ENCODE measurements around the gene LRRC75A. TPM values are rescaled to one million over a fixed set of nuclear protein-coding genes. Genes with fewer than 3 reads are reported as not detected.
"Not testable (repeated sequence)": the region's sequence is repeated elsewhere in the genome, so short reads cannot be mapped to it uniquely, and the experiment has no call there.

Gene LRRC75A
- total and polyA plus RNA-seq, 7 donors, result 0.20 to 0.69 (median 0.30) TPM

DNA sequence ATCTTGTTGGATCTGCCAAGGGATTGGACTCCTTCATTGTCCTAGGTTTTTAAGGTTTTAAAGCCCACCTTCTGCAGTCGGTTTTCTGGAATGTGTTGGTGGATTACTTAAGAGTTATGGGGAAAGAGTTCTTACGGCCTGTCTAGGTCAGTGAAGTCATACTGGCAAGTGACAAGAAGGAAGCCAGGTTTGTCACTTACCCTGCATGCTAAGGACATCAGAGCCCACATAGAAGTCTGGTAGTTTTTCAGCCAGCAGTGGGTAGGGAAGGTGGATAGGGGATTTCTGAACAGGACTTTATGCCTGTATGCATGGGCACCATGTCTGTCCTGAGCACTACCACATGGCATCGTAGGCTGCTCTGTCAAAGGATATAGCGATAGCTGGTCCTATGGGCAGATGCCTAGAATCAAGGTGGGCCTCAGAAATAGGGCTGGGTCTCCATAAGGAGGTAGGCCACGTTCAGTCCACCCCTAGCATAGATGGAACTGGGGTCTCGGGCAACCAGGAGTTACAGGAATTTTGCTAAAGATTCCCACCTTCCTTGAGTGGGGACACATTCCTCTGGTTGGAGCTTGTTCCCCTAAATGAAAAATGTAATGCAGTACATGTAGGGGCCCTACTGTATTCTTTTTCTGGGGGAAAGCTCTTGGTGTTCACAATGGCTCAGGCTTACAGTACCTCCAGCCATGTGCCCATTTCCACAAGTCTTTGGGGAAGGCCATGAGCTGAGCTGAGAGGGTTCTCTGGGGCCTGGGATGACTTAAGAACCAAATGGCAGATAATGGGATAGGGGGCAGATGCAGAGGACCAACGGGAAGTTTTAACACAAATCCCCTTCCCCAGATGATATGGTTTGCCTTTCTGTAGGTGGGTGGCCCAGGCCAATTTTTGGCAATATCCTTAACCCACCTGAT is 49.1 kb downstream of the LRRC75A start:
- H3K27me3 ChIP-seq (ENCODE audit: insufficient read depth in 3 of 3, low read length in 2 of 3), result no peaks in the 10 kb centered on the region
- peaks cover 0 to 78% of the 10 kb centered on the region in 2 donors for H3K36me3 ChIP-seq (ENCODE audit: insufficient read depth in 1 of 2, low read depth in 1 of 2)
- ATAC-seq (no peak), DNase-seq (no peak)
- TF ChIP-seq, protein P1, sequence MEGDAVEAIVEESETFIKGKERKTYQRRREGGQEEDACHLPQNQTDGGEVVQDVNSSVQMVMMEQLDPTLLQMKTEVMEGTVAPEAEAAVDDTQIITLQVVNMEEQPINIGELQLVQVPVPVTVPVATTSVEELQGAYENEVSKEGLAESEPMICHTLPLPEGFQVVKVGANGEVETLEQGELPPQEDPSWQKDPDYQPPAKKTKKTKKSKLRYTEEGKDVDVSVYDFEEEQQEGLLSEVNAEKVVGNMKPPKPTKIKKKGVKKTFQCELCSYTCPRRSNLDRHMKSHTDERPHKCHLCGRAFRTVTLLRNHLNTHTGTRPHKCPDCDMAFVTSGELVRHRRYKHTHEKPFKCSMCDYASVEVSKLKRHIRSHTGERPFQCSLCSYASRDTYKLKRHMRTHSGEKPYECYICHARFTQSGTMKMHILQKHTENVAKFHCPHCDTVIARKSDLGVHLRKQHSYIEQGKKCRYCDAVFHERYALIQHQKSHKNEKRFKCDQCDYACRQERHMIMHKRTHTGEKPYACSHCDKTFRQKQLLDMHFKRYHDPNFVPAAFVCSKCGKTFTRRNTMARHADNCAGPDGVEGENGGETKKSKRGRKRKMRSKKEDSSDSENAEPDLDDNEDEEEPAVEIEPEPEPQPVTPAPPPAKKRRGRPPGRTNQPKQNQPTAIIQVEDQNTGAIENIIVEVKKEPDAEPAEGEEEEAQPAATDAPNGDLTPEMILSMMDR (IDR thresholded peaks at IDR 0.05), result no peak
- H3K27ac ChIP-seq, result no peak overlapping the region
- no peaks in the 10 kb centered on the region for H3K9me3 ChIP-seq
- WGBS, 3 donors, result 66 to 71% (median 70%) methylated on average over 7 of the region's 7 CpGs
- H3K4me3 ChIP-seq, result no peak overlapping the region
- intact Hi-C loops (cut with DNase I), result no loop called here
- peaks cover 31% of the 10 kb centered on the region for H3K4me1 ChIP-seq

DNA sequence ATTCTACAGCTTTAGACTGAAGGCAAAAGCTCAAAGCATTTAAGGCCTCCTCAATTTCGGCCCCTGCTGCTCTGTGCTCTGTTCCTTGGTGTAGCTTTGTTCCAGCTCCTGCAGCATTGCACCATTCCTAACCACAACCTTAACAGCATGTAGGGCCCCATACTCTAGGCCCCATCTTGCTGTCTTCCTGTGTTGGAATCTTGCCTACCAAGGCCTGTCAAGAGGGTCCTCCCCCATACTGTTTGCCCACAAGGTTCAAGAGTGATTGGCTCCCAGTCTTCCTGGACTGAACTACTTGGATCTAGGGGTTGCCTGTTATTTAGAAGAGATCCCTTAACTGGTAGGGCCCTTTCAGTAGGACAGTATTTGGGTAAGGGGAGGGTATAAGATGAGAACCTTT is 49.9 kb downstream of the LRRC75A start:
- H3K36me3 ChIP-seq (ENCODE audit: insufficient read depth in 1 of 2, low read depth in 1 of 2), result peaks cover 0 to 71% of the 10 kb centered on the region in 2 donors
- no peak for DNase-seq
- peaks cover 31% of the 10 kb centered on the region for H3K4me1 ChIP-seq
- peak overlapping the region; percentile 96 for H3K4me3 ChIP-seq
- no peaks in the 10 kb centered on the region for H3K27me3 ChIP-seq (ENCODE audit: insufficient read depth in 3 of 3, low read length in 2 of 3)
- no peak for ATAC-seq
- intact Hi-C loops (cut with DNase I), result no loop called here
- H3K9me3 ChIP-seq, result no peaks in the 10 kb centered on the region
- TF ChIP-seq, protein P1 (IDR thresholded peaks at IDR 0.05), result no peak
- peak overlapping the region; percentile 94 for H3K27ac ChIP-seq
- WGBS, 3 donors, result 86 to 96% (median 87%) methylated on average over 1 of the region's 1 CpG

DNA sequence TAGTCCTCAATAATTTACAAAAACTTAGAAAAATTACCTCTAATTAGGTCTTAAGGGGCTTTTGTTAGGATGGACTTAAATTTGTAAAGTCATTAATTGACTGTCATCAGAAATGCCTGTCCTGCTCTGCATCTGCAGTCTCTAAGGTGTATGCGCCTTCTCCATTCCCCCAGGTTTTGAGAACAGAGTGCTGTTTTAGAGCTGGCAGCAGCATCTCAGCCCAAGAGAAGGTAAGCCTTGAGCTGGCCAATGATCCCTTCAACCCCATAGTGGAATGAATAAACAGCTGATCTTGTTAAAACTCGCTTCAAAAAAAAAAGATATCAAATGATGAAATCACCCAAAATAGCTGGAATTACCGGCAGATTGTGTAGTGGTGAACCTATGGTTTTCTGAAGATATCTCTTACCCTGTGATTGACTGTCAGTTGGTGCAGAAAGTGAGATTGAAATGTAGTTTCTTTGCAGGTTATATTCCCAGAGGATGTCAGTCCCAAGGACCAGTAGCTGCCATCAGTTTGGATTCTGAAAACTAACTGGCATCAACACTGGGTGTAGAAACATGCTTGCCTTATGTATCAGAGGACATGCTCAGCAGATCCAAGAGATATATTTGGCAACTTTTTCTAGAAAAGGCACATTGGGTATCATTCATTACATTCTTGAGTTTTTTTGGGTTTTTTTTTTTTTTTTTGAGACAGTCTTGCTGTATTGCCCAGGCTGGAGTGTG is 50.9 kb downstream of the LRRC75A start:
- H3K36me3 ChIP-seq (ENCODE audit: insufficient read depth in 1 of 2, low read depth in 1 of 2), result peaks cover 0 to 62% of the 10 kb centered on the region in 2 donors
- no peaks in the 10 kb centered on the region for H3K9me3 ChIP-seq
- ATAC-seq (no peak), DNase-seq (no peak)
- 57 to 72% (median 58%) methylated on average over 3 of the region's 3 CpGs for WGBS, 3 donors
- peak overlapping the region; percentile 94 for H3K27ac ChIP-seq
- H3K4me3 ChIP-seq, result peak overlapping the region; percentile 96
- H3K27me3 ChIP-seq (ENCODE audit: insufficient read depth in 3 of 3, low read length in 2 of 3), result no peaks in the 10 kb centered on the region
- TF ChIP-seq, protein P1 (IDR thresholded peaks at IDR 0.05), result no peak
- H3K4me1 ChIP-seq, result peaks cover 31% of the 10 kb centered on the region
- intact Hi-C loops (cut with DNase I), result no loop called here

DNA sequence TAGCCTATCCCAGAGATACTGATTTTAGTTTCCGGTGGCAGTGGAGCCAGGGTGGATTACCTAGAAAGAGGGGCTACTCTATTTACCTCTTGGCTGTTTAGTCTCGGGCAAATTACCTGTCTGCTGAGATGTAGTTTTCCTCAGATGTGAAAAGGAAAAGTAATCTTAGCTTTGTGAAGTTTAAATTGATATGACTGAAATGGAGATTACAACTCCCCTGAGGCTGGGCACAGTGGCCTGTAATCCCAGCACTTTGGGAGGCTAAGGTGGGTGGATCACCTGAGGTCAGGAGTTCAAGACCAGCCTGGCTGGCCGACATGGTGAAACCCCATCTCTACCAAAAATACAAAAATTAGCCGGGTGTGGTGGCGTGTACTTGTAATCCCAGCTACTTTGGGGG is 51.6 kb downstream of the LRRC75A start:
- 52 to 63% (median 53%) methylated on average over 5 of the region's 5 CpGs for WGBS, 3 donors
- H3K27ac ChIP-seq, result peak overlapping the region; percentile 94
- peak overlapping the region; percentile 96 for H3K4me3 ChIP-seq
- peaks cover 0 to 55% of the 10 kb centered on the region in 2 donors for H3K36me3 ChIP-seq (ENCODE audit: insufficient read depth in 1 of 2, low read depth in 1 of 2)
- DNase-seq; H3K27me3 ChIP-seq (ENCODE audit: insufficient read depth in 3 of 3, low read length in 2 of 3); H3K9me3 ChIP-seq; ATAC-seq; intact Hi-C loops (cut with DNase I): not testable (repeated sequence)
- peaks cover 31% of the 10 kb centered on the region for H3K4me1 ChIP-seq

DNA sequence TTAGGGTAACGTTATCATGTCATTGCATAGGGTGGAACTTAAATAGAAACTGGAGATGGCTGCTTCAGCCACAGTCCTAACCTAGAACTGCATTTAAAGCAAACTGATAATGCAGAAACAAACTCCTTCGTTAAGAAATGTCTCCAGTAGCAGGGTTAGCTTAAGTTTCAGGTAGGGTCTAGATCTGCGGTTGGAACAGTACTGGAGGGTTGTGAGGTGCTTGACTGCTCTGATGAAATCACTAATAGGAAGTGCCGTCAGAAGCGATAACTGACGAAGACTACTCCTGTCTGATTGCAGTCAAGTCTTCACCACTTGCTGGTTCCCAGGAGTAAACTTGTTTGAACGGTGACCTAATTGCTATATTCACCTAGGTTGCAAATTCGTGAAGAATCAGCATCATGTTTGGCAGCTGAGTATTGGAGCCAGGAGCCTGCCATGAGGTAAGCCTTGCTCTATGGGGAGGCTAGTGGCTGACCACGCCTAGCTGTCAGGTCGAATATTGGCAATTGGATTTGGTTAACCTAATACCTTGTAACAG is 52.1 kb downstream of the LRRC75A start:
- intact Hi-C loops (cut with DNase I), result loop anchor here in 1 of 2 donors (5.0 kb wide), 2 partner anchors 53 to 78 kb away; no protein-coding TSS in a partner anchor

More for the DNA sequence above, 52.1 kb downstream of the LRRC75A start:
- peak overlapping the region; percentile 94 for H3K27ac ChIP-seq
- TF ChIP-seq, protein P1 (IDR thresholded peaks at IDR 0.05), result no peak
- H3K4me1 ChIP-seq, result peaks cover 31% of the 10 kb centered on the region
- peak in 2 of 4 donors; percentile 1 to 48 for ATAC-seq
- peaks cover 0 to 50% of the 10 kb centered on the region in 2 donors for H3K36me3 ChIP-seq (ENCODE audit: insufficient read depth in 1 of 2, low read depth in 1 of 2)
- no peak for DNase-seq
- 10 to 12% (median 10%) methylated on average over 10 of the region's 10 CpGs for WGBS, 3 donors
- H3K9me3 ChIP-seq, result no peaks in the 10 kb centered on the region
- H3K4me3 ChIP-seq, result peak overlapping the region; percentile 96
- no peaks in the 10 kb centered on the region for H3K27me3 ChIP-seq (ENCODE audit: insufficient read depth in 3 of 3, low read length in 2 of 3)

All from psoas muscle (tissue), 8 donors.